Stomach (tissue), 4 donors: ENCODE results near the gene TET1.

ENCODE experiments used
- CTCF ChIP-seq, 7 experiments: fragments of 450-650 bp in 4 of 7; fragments of 200-600 bp in 3 of 7; sonication (generic) in 3 of 7; IDR thresholded peaks; one replicate each; pipeline ENCODE4 v1.5.1; 2016 to 2019; ENCODE audit warnings: antibody characterized with exemption in 7 of 7, control low read depth in 2 of 7, mild to moderate bottlenecking in 1 of 7
- EP300 ChIP-seq: sonication (generic); formaldehyde crosslinking; IDR thresholded peaks from one replicate; pipeline ENCODE4 v1.6.1; 2017; ENCODE audit warnings: antibody characterized with exemption
- POLR2A ChIP-seq, 4 donors: fragments of 450-650 bp; IDR thresholded peaks; one replicate each; pipeline ENCODE4 v1.6.1; 2016; ENCODE audit warnings: antibody characterized with exemption in 4 of 4, control low read depth in 2 of 4, mild to moderate bottlenecking in 1 of 4, moderate library complexity in 1 of 4
- POLR2AphosphoS5 ChIP-seq, 3 donors: sonication (generic); formaldehyde crosslinking; IDR thresholded peaks; one replicate each; pipeline ENCODE4 v1.6.1; 2016; ENCODE audit warnings: antibody characterized with exemption in 3 of 3

DNA sequence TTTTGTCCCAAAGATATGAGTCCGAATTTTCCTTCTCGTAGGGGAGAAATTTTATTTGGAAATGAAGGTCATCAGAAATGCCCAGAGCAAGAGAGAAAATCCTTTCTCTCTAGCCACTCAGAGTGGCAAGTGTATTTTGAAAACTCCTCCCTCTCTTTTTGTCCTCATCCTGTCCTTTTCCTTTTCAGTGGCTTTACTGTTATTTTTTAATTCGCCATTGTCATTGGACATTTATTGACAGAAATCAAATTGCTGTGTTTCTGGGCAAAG lies 39.6 kb downstream of the TET1 start:
- TF ChIP-seq CTCF (IDR thresholded peaks at IDR 0.05) (no peak), POLR2A (IDR thresholded peaks at IDR 0.05) (no peak), POLR2AphosphoS5 (IDR thresholded peaks at IDR 0.05) (no peak), EP300 (no peak)
